ENCODE data around the gene SKIC2. TPM values are rescaled to one million over a fixed set of nuclear protein-coding genes. Genes with fewer than 3 reads are reported as not detected.
"Not testable (repeated sequence)": the region's sequence is repeated elsewhere in the genome, so short reads cannot be mapped to it uniquely, and the experiment has no call there.

SKIC2 gene
- polyA plus RNA-seq (2013, experiment 1 of 2): 19.4 TPM
- polyA plus RNA-seq (2013, experiment 2 of 2): 20.0 TPM

DNA sequence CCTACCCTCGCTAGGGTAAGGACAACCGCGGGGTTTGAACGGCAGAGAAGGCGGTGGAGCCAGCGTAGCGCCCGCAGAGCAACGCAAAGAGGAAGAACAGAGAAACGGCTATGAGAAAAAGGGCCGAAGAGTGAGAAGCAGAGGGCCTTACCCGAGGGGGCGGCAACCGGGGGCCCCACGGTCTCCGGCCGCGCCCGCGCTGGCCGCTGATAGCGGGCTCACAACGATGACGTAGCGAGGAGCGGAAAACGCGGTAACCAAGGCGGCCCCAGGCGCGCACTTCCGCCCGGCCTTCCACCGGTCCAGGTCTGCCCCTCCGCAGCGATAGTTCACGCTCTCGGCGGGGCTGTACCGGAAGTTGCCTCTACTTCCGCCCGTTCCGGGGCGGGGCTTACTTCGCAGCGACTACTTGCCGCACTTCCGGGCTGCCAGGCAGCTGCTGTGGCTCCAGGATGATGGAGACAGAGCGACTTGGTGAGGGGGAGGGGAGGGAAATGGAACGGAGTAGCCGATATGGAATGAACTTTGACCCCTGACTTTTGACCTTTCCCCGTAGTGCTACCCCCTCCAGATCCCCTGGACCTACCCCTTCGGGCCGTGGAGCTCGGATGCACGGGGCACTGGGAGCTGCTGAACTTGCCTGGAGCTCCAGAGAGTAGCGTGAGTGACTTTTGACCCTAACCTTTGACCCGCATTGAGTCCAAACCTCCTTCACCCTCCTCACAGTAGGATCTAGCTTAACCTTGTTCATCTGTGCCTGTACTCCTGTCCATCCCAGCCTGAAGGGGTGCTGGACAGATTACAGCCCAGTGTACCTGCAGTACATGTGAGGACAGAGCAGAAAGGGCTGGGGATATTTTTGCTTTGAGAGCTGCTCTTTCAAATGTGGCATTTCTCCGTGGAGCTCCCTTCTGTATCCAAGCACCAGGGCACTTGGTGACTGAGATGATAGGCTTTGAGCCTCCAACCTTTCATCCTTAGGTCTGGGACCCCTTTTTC is at the start of gene SKIC2, which contains the start of gene NELFE:
Gene SKIC2 (plus strand): TSS at position 435 of the 999 bp plus-strand sequence. CDS start 18 bp downstream, at position 453.
Gene NELFE (minus strand): TSS at position 231 of the 999 bp plus-strand sequence. CDS start 525 bp downstream, outside the sequence.
- H3K4me2 ChIP-seq (ENCODE audit: low read length): peak within 1 kb of the TSS; percentile 100
- H2BK120ac ChIP-seq (ENCODE audit: low read depth, low read length): no peak within 1 kb of the TSS
- H3K4me1 ChIP-seq (ENCODE audit: control insufficient read depth, low read depth, low read length): peaks cover 5% of the 10 kb centered on the region
- H3K23ac ChIP-seq (ENCODE audit: low read length): no peak within 1 kb of the TSS
- H3K36me3 ChIP-seq (ENCODE audit: control insufficient read depth, insufficient read depth, low read length): peaks cover 4% of the 10 kb centered on the region
- peak within 1 kb of the TSS; percentile 94 for H3K56ac ChIP-seq (ENCODE audit: low read length)
- peaks cover 18% of the 10 kb centered on the region for H3K79me1 ChIP-seq (ENCODE audit: low read length)
- H3K4me3 ChIP-seq (ENCODE audit: low read length): peak within 1 kb of the TSS; percentile 92
- peak within 1 kb of the TSS; percentile 6 for H3K4ac ChIP-seq (ENCODE audit: low read depth, low read length)
- H2BK15ac ChIP-seq (replicated peaks; ENCODE audit: low read depth): no peak within 1 kb of the TSS
- H3K18ac ChIP-seq (ENCODE audit: low read length): no peak within 1 kb of the TSS
- H4K8ac ChIP-seq (ENCODE audit: low read depth, low read length): no peak within 1 kb of the TSS
- no peak within 1 kb of the TSS for H2BK5ac ChIP-seq (ENCODE audit: low read length)
- H3K27ac ChIP-seq (ENCODE audit: low read depth, low read length): no peak within 1 kb of the TSS
- H3K79me2 ChIP-seq (ENCODE audit: control insufficient read depth, insufficient read depth, low read length): peaks cover 18% of the 10 kb centered on the region
- H4K5ac ChIP-seq (ENCODE audit: low read length): no peak within 1 kb of the TSS
- WGBS (ENCODE audit: extremely low coverage, insufficient coverage, low lambda C conversion rate): no CpG with 5 or more reads among the region's 59 CpGs
- H3K9ac ChIP-seq (ENCODE audit: low read length): peak within 1 kb of the TSS; percentile 88
- DNase-seq: peak; percentile 99
- no peaks in the 10 kb centered on the region for H3K27me3 ChIP-seq (ENCODE audit: insufficient read depth, low read length, poor library complexity)
- H2AK5ac ChIP-seq (ENCODE audit: low read length): peak within 1 kb of the TSS; percentile 91

DNA sequence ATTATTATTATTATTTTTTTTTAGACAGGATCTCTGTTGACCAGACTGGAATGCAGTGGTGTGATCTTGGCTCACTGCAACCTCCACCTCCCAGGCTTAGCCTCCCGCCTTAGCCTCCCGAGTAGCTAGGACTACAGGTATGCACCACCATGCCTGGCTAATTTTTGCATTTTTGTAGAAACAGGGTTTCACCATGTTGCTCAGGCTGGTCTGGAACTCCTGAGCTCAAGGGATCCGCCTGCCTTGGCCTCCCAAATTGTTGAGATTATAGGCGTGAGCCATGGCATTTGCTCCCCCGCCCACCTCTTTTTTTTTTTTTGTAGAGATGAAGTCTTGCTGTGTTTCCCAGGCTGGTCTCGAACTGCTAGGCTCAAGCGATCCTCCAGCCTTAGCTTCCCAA is 49.7 kb upstream of the SKIC2 start:
- H3K27ac ChIP-seq (ENCODE audit: low read depth, low read length); H4K8ac ChIP-seq (ENCODE audit: low read depth, low read length); H2BK5ac ChIP-seq (ENCODE audit: low read length); H3K36me3 ChIP-seq (ENCODE audit: control insufficient read depth, insufficient read depth, low read length); H2AK5ac ChIP-seq (ENCODE audit: low read length); H3K18ac ChIP-seq (ENCODE audit: low read length); H3K4me1 ChIP-seq (ENCODE audit: control insufficient read depth, low read depth, low read length); H3K56ac ChIP-seq (ENCODE audit: low read length); H3K79me1 ChIP-seq (ENCODE audit: low read length); DNase-seq; H3K4ac ChIP-seq (ENCODE audit: low read depth, low read length); H3K27me3 ChIP-seq (ENCODE audit: insufficient read depth, low read length, poor library complexity); H2BK15ac ChIP-seq (replicated peaks; ENCODE audit: low read depth); H3K79me2 ChIP-seq (ENCODE audit: control insufficient read depth, insufficient read depth, low read length); H3K4me3 ChIP-seq (ENCODE audit: low read length); H2BK120ac ChIP-seq (ENCODE audit: low read depth, low read length); H3K9ac ChIP-seq (ENCODE audit: low read length); H3K23ac ChIP-seq (ENCODE audit: low read length); H3K4me2 ChIP-seq (ENCODE audit: low read length); H4K5ac ChIP-seq (ENCODE audit: low read length): not testable (repeated sequence)
- WGBS (ENCODE audit: extremely low coverage, insufficient coverage, low lambda C conversion rate): no CpG with 5 or more reads among the region's 7 CpGs

DNA sequence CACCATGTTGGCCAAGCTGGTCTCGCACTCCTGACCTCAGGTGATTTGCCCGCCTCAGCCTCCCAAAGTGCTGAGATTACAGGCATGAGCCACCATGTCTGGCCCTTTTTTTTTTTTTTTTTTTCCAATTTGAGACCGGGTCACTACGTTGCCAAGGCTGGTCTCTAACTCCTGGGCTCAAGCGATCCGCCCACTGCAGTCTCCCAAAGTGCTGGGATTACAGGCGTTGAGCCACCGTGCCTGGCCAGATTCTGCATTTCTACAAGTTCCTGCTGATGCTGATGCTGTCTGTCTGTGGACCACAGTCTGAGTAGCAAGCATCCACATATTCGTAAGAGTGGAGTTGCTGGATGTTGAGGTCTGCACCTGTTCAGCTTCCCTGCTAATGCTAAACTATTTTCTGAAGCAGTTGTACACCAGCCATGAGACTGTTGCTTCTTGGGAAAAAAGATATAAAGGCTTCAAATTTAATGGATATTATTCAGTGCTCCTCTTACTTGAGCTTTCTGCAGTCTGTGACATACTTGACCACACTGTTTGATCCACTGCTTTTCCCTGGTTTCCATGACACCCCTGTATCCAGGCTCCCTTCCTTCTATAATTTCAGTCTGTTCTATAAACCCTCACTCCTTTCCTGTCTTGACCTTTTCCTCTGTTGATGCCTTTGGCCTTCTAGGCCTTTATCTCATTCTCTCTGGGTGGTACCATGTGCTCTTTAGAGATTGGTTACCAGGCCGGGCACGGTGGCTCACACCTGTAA is 47.0 kb upstream of the SKIC2 start:
- no peak for DNase-seq
- Histone ChIP-seq H3K4me2 (ENCODE audit: low read length) (no peak overlapping the region), H3K18ac (ENCODE audit: low read length) (no peak overlapping the region), H4K8ac (ENCODE audit: low read depth, low read length) (no peak overlapping the region), H2BK120ac (ENCODE audit: low read depth, low read length) (no peak overlapping the region), H3K23ac (ENCODE audit: low read length) (no peak overlapping the region), H3K4me3 (ENCODE audit: low read length) (no peak overlapping the region), H3K56ac (ENCODE audit: low read length) (no peak overlapping the region), H2AK5ac (ENCODE audit: low read length) (no peak overlapping the region), H3K27ac (ENCODE audit: low read depth, low read length) (no peak overlapping the region), H3K4ac (ENCODE audit: low read depth, low read length) (no peak overlapping the region), H3K36me3 (ENCODE audit: control insufficient read depth, insufficient read depth, low read length) (no peaks in the 10 kb centered on the region), H2BK5ac (ENCODE audit: low read length) (no peak overlapping the region), H2BK15ac (replicated peaks; ENCODE audit: low read depth) (no peak overlapping the region), H3K9ac (ENCODE audit: low read length) (no peak overlapping the region), H3K79me1 (ENCODE audit: low read length) (no peaks in the 10 kb centered on the region), H3K27me3 (ENCODE audit: insufficient read depth, low read length, poor library complexity) (no peaks in the 10 kb centered on the region), H3K4me1 (ENCODE audit: control insufficient read depth, low read depth, low read length) (no peaks in the 10 kb centered on the region), H4K5ac (ENCODE audit: low read length) (no peak overlapping the region), H3K79me2 (ENCODE audit: control insufficient read depth, insufficient read depth, low read length) (no peaks in the 10 kb centered on the region)
- WGBS (ENCODE audit: extremely low coverage, insufficient coverage, low lambda C conversion rate): no CpG with 5 or more reads among the region's 11 CpGs

DNA sequence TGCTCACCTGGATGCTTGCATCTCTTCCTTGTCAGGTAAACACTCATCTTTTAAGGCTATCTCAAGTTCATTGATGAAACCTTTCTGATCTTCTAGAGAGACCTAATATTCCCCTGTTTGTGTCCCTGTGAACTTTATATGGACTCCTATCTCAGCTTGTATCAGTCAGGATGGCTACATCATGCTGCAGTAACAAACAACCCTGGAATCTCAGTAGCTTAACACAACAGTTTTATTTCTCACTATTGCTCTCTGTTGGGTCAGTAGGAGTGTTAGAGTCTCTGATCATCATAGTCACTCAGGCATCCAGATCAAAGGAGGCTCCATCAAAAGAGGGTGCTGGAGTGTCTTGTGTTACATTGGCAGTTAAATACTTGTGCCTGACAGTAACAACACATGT is 43.6 kb upstream of the SKIC2 start:
- H4K8ac ChIP-seq (ENCODE audit: low read depth, low read length): no peak overlapping the region
- H3K23ac ChIP-seq (ENCODE audit: low read length): no peak overlapping the region
- no peaks in the 10 kb centered on the region for H3K79me1 ChIP-seq (ENCODE audit: low read length)
- no peak overlapping the region for H3K4me3 ChIP-seq (ENCODE audit: low read length)
- no peak overlapping the region for H3K56ac ChIP-seq (ENCODE audit: low read length)
- H2BK5ac ChIP-seq (ENCODE audit: low read length): no peak overlapping the region
- H3K27ac ChIP-seq (ENCODE audit: low read depth, low read length): no peak overlapping the region
- no peaks in the 10 kb centered on the region for H3K4me1 ChIP-seq (ENCODE audit: control insufficient read depth, low read depth, low read length)
- no peak overlapping the region for H3K18ac ChIP-seq (ENCODE audit: low read length)
- no peak overlapping the region for H2BK15ac ChIP-seq (replicated peaks; ENCODE audit: low read depth)
- H2BK120ac ChIP-seq (ENCODE audit: low read depth, low read length): no peak overlapping the region
- no peaks in the 10 kb centered on the region for H3K36me3 ChIP-seq (ENCODE audit: control insufficient read depth, insufficient read depth, low read length)
- no peak for DNase-seq
- H3K9ac ChIP-seq (ENCODE audit: low read length): no peak overlapping the region
- no peak overlapping the region for H4K5ac ChIP-seq (ENCODE audit: low read length)
- no peaks in the 10 kb centered on the region for H3K79me2 ChIP-seq (ENCODE audit: control insufficient read depth, insufficient read depth, low read length)
- H3K4me2 ChIP-seq (ENCODE audit: low read length): no peak overlapping the region
- no peaks in the 10 kb centered on the region for H3K27me3 ChIP-seq (ENCODE audit: insufficient read depth, low read length, poor library complexity)
- H2AK5ac ChIP-seq (ENCODE audit: low read length): no peak overlapping the region
- H3K4ac ChIP-seq (ENCODE audit: low read depth, low read length): no peak overlapping the region

DNA sequence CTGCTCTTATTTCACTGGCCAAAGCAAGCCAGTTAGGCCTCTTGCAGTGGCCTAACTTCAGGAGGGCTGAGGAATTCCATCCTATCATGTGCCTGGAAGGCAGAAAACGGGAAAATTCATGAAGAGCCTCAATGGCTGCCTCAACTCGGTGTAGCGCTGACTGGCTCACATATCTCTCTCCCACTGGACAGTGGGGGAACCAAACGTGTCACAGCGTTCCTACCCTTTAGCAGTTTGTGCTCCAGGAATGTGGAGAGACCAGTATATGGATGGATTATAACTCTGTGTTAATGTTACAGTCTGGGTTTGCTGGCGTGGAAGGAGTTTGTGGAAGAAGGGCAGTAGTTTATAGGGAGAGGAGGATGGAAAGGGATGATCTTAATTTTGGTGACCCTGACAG is 43.2 kb upstream of the SKIC2 start:
- no peak for DNase-seq

More for the DNA sequence above, 43.2 kb upstream of the SKIC2 start:
- no CpG with 5 or more reads among the region's 6 CpGs for WGBS (ENCODE audit: extremely low coverage, insufficient coverage, low lambda C conversion rate)
- no peak overlapping the region for H2BK15ac ChIP-seq (replicated peaks; ENCODE audit: low read depth)
- H4K8ac ChIP-seq (ENCODE audit: low read depth, low read length): no peak overlapping the region
- H3K9ac ChIP-seq (ENCODE audit: low read length): no peak overlapping the region
- no peaks in the 10 kb centered on the region for H3K4me1 ChIP-seq (ENCODE audit: control insufficient read depth, low read depth, low read length)
- no peaks in the 10 kb centered on the region for H3K79me1 ChIP-seq (ENCODE audit: low read length)
- H2BK5ac ChIP-seq (ENCODE audit: low read length): no peak overlapping the region
- no peak overlapping the region for H2AK5ac ChIP-seq (ENCODE audit: low read length)
- no peaks in the 10 kb centered on the region for H3K36me3 ChIP-seq (ENCODE audit: control insufficient read depth, insufficient read depth, low read length)
- H3K56ac ChIP-seq (ENCODE audit: low read length): no peak overlapping the region
- H3K4me2 ChIP-seq (ENCODE audit: low read length): no peak overlapping the region
- H3K79me2 ChIP-seq (ENCODE audit: control insufficient read depth, insufficient read depth, low read length): no peaks in the 10 kb centered on the region
- no peaks in the 10 kb centered on the region for H3K27me3 ChIP-seq (ENCODE audit: insufficient read depth, low read length, poor library complexity)
- no peak overlapping the region for H3K4ac ChIP-seq (ENCODE audit: low read depth, low read length)
- H3K18ac ChIP-seq (ENCODE audit: low read length): no peak overlapping the region
- H3K27ac ChIP-seq (ENCODE audit: low read depth, low read length): no peak overlapping the region
- H4K5ac ChIP-seq (ENCODE audit: low read length): no peak overlapping the region
- H3K23ac ChIP-seq (ENCODE audit: low read length): no peak overlapping the region
- no peak overlapping the region for H2BK120ac ChIP-seq (ENCODE audit: low read depth, low read length)
- no peak overlapping the region for H3K4me3 ChIP-seq (ENCODE audit: low read length)
